OCI-LY3 (cell line): ENCODE data around the gene OR52N2.

Source experiments
- H2AFZ ChIP-seq: fragments of 200-600, 300-600 bp; shearing (Covaris generic); 2 replicates; pipeline ENCODE4 v1.6.0; 2014; ENCODE audit warnings: antibody characterized with exemption, low read depth, low read length
- H3K27ac ChIP-seq: fragments of 200-600, 300-600 bp; sonication (generic); 2 replicates; pipeline ENCODE4 v1.5.1; 2014; ENCODE audit warnings: mild to moderate bottlenecking, low read length, moderate library complexity, mixed read lengths
- H3K27me3 ChIP-seq: fragments of 200-600, 300-600 bp; sonication (generic); 2 replicates; pipeline ENCODE4 v1.6.1; 2014; ENCODE audit warnings: low read depth, low read length, mixed read lengths
- H3K36me3 ChIP-seq: fragments of 200-600, 300-600 bp; sonication (generic); replicated peaks from 2 replicates; pipeline ENCODE3; 2014; ENCODE audit warnings: low read depth, low read length, mixed read lengths
- H3K4me1 ChIP-seq: fragments of 300-600, 200-600 bp; sonication (generic); 2 replicates; pipeline ENCODE4 v1.6.1; 2014; ENCODE audit warnings: low read length, mixed read lengths
- H3K4me2 ChIP-seq: fragments of 200-600, 300-600 bp; sonication (generic); 2 replicates; pipeline ENCODE4 v1.6.1; 2014; ENCODE audit warnings: low read length, mixed read lengths
- H3K4me3 ChIP-seq: fragments of 300-600, 200-600 bp; sonication (generic); 2 replicates; pipeline ENCODE4 v1.5.1; 2014; ENCODE audit warnings: antibody characterized with exemption, mild to moderate bottlenecking, low read length, moderate library complexity
- H3K79me2 ChIP-seq: fragments of 300-600, 200-600 bp; shearing (Covaris generic); 2 replicates; pipeline ENCODE4 v1.6.1; 2014; ENCODE audit warnings: mild to moderate bottlenecking, low read length, mixed read lengths
- H3K9ac ChIP-seq: fragments of 300-600, 200-600 bp; shearing (Covaris generic); 2 replicates; pipeline ENCODE4 v1.6.0; 2014; ENCODE audit warnings: mild to moderate bottlenecking, low read length, moderate library complexity
- H3K9me3 ChIP-seq: fragments of 200-600, 300-600 bp; shearing (Covaris generic); 2 replicates; pipeline ENCODE4 v1.6.1; 2014; ENCODE audit warnings: low read length, mixed read lengths; ENCODE audit not compliant: insufficient read depth
- H4K20me1 ChIP-seq: fragments of 200-600, 300-600 bp; sonication (generic); 2 replicates; pipeline ENCODE4 v1.6.1; 2016; ENCODE audit warnings: low read length, mixed read lengths; ENCODE audit not compliant: insufficient read depth
- EZH2phosphoT487 ChIP-seq: fragments of 200-600 bp; shearing (Covaris generic); IDR thresholded peaks from 2 replicates; pipeline ENCODE4 v1.6.1; 2018; ENCODE audit warnings: antibody characterized with exemption, mixed run types, low read depth
- TF ChIP-seq, protein P1 (sequence below): fragments of 200-600, 300-600 bp; sonication (generic); IDR thresholded peaks from 2 replicates; pipeline ENCODE4 v1.5.1; 2014; ENCODE audit warnings: antibody characterized with exemption, low read length, low read depth

OR52N2 gene

DNA sequence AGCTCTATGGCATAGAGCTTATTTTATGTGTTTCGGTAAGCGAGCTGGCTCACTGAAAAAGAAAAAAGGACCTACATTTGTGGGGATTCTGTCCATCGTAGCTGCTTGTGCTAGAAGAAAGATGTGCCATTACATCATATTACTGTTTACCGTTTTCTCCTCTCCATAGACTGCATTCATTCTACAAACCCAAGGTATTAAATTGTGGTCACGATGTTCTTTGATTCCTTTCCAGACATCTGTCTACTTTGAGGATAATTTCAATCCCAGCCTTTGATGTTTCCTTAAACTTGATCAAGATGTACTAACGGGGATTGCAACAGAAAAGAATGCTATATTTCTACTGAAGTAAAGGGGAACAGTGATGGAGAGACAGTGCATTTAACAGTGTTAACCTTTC lies 12.2 kb upstream of the OR52N2 start:
- Histone ChIP-seq H3K36me3 (no peaks in the 10 kb centered on the region), H4K20me1 (no peaks in the 10 kb centered on the region), H3K79me2 (no peaks in the 10 kb centered on the region), H3K4me1 (no peaks in the 10 kb centered on the region), H3K9me3 (no peaks in the 10 kb centered on the region), H3K27ac (no peak overlapping the region), H3K27me3 (no peaks in the 10 kb centered on the region), H3K9ac (no peak overlapping the region), H3K4me2 (no peak overlapping the region), H3K4me3 (no peak overlapping the region), H2AFZ (no peak overlapping the region)
- no peak for TF ChIP-seq EZH2phosphoT487
- TF ChIP-seq, protein P1, sequence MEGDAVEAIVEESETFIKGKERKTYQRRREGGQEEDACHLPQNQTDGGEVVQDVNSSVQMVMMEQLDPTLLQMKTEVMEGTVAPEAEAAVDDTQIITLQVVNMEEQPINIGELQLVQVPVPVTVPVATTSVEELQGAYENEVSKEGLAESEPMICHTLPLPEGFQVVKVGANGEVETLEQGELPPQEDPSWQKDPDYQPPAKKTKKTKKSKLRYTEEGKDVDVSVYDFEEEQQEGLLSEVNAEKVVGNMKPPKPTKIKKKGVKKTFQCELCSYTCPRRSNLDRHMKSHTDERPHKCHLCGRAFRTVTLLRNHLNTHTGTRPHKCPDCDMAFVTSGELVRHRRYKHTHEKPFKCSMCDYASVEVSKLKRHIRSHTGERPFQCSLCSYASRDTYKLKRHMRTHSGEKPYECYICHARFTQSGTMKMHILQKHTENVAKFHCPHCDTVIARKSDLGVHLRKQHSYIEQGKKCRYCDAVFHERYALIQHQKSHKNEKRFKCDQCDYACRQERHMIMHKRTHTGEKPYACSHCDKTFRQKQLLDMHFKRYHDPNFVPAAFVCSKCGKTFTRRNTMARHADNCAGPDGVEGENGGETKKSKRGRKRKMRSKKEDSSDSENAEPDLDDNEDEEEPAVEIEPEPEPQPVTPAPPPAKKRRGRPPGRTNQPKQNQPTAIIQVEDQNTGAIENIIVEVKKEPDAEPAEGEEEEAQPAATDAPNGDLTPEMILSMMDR, result no peak

DNA sequence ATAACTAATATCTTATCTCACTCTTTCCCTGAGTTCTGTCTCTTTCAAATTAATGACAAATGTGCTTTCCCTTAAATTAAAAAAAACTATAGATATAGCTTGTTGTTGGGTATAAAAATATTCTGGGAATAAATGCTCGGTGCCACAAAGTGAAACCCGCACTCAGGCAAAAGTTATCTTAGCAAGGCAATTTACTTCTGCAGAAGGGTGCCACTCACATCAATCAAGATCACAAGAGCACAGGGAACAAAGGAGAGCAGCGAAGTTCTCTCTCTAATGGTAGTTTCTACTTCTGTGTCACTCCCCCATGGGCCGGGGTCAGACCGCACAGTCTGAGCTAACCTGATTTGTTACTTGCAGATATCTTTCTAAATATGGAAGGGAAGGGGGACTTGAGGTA lies 4.7 kb upstream of the OR52N2 start:
- Histone ChIP-seq H3K9ac (no peak overlapping the region), H3K27me3 (0 out of 2 replicates have a peak, but pooled peaks cover 2% of the 10 kb centered on the region), H3K4me2 (no peak overlapping the region), H3K27ac (no peak overlapping the region), H3K79me2 (no peaks in the 10 kb centered on the region), H3K4me1 (peaks cover 3% of the 10 kb centered on the region; the same call in 1 of the 2 replicates), H3K9me3 (no peaks in the 10 kb centered on the region), H3K36me3 (no peaks in the 10 kb centered on the region), H4K20me1 (no peaks in the 10 kb centered on the region), H3K4me3 (no peak overlapping the region), H2AFZ (no peak overlapping the region)
- TF ChIP-seq, protein P1, result no peak
- TF ChIP-seq EZH2phosphoT487, result no peak

DNA sequence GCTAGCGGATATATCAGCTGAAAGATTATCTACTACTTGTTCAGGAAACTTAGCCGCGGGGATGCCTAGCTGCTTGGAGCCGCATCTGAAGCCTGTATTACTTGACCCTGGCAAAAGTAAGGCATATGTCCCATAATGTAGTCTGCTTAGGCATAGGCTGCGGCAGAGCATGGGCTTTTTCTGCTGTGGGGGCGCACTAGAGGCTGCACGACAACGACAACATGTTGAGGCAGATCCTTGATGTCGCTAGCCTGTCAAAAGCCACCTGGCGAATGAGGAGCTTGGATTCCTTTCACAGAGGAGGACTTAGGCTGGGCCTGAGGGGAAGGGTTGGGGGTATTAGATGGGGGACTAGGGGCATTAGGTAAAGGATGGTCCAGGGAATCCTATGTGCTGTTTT lies 1.1 kb upstream of the OR52N2 start:
- H3K79me2 ChIP-seq, result no peaks in the 10 kb centered on the region
- no peak overlapping the region for H2AFZ ChIP-seq
- TF ChIP-seq, protein P1, result no peak
- TF ChIP-seq EZH2phosphoT487, result no peak
- no peak overlapping the region for H3K4me3 ChIP-seq
- no peaks in the 10 kb centered on the region for H3K36me3 ChIP-seq
- H3K9ac ChIP-seq, result no peak overlapping the region
- H3K27ac ChIP-seq, result no peak overlapping the region
- 0 out of 2 replicates have a peak, but pooled peaks cover 2% of the 10 kb centered on the region for H3K27me3 ChIP-seq
- H4K20me1 ChIP-seq, result no peaks in the 10 kb centered on the region
- peaks cover 7% of the 10 kb centered on the region for H3K4me1 ChIP-seq
- H3K4me2 ChIP-seq, result no peak overlapping the region
- no peaks in the 10 kb centered on the region for H3K9me3 ChIP-seq

DNA sequence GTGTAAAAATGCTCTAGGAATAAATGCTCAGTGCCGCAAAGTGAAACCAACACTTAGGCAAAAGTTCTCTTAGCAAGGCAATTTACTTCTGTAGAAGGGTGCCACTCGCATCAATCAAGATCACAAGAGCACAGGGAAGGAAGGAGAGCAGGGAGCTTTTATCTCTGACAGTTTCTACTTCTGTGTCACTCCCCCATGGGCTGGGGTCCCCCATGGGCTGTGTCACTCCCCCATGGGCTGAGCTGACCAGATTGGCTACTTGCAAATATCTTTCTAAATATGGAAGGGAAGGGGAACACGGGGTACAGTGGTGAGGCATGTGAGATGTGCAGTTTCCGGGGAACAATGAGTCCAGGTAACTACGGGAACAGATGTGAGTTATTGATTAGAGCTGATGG lies 397 bp downstream of the OR52N2 start:
- Histone ChIP-seq H3K79me2 (no peaks in the 10 kb centered on the region), H3K4me3 (peak overlapping the region; percentile 100), H3K4me2 (peak overlapping the region; percentile 100), H3K27ac (no peak overlapping the region), H3K9ac (peak overlapping the region; percentile 74), H3K4me1 (peaks cover 7% of the 10 kb centered on the region), H3K36me3 (no peaks in the 10 kb centered on the region), H4K20me1 (no peaks in the 10 kb centered on the region), H3K9me3 (no peaks in the 10 kb centered on the region), H3K27me3 (0 out of 2 replicates have a peak, but pooled peaks cover 2% of the 10 kb centered on the region), H2AFZ (peak overlapping the region; percentile 100)
- TF ChIP-seq, protein P1, result no peak
- TF ChIP-seq EZH2phosphoT487, result no peak
